NAMALWA (cell line): ENCODE data around the gene M1AP.
A peak's percentile ranks its signal among the peaks of the same experiment; 100 is the strongest.

Experiments
- DNase-seq: peaks from one replicate; pipeline ENCODE4 v3.0.0-alpha.2; 2015; ENCODE audit warnings: low spot score

The M1AP gene

DNA sequence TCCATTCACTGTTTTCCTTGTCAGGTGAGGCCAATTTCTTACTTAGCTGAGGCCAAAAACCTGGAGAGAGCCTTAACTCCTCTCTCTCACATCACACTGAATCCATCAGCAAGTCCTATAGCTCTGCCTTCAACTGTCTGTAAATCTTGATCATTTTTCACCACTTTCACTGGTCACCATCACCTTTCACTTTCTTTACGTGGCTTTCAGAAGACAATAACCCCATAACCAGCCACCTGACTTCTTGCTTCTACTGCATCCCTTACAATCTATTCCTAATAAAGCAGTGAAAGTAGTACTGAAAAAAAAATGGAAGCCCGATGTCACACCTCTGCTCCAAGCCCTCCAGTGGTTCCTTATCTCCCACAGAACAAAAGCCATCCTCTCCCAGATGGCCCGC is 102.1 kb downstream of the M1AP start:
- DNase-seq, result no peak

DNA sequence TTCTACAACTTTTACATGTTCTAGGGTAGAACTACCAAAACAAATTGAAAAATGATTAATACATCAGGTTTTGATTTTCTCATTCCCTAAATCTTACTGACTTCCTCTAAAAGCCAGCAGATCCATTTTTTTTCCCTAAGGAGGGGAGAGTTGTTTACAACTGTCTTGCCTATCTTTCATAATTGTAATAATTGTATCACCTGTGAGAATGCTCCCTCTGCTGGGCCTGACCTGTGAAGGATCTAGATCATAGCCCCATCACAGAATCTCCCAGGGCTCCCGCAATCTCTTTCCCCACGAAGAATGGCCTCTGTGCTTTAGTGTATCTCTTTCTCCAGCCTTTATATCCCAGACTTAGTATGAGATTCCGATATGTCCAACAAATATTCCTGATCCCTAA is 103.5 kb downstream of the M1AP start:
- DNase-seq, result no peak

DNA sequence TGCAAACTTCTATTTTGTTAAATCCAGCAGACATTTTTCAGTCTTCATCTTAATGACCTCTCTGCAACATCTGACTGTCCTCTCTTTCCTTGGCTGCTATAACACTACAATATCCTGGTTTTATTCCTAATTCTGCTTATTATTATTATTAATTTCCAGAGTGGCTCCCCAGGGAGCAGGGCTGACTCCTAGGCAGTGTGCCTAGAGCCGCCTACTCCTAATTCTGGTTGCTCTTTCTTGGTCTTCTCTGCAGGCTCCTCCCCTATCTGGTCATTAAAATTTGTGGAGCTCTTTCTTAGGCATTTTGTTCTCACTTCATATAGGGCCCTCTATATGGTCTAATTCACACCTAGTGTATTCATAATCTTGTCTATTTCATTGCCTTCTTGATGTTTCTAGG is 105.2 kb downstream of the M1AP start:
- no peak for DNase-seq

GRCh38 chr2:74540291-74540690 is 107.8 kb downstream of the M1AP start:
- DNase-seq, result no peak

GRCh38 chr2:74538881-74539339 is 109.2 kb downstream of the M1AP start:
- DNase-seq, result no peak

DNA sequence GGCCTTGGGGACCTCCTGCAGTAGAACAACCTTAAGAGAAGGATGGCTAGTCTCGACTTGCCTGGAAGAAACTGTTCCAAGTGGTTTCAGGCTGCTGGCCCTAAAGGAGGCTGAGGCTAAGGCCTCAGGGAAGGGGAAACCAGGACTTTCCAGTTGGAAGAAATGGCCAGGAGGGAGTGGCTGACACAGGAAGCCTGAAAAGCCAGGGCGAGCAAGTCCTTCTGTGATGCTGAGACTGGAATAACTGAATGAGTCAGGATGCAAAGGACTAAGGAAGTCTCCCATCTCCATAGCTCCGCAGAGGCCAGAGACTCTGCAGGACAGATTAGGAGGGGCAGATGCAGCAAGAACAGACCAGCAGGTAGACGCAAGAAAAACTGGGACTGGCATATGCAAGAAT is 111.0 kb downstream of the M1AP start:
- no peak for DNase-seq

- no peak for DNase-seq
These were observed 111.8 kb downstream of the M1AP start for GRCh38 chr2:74536166-74536950.

DNA sequence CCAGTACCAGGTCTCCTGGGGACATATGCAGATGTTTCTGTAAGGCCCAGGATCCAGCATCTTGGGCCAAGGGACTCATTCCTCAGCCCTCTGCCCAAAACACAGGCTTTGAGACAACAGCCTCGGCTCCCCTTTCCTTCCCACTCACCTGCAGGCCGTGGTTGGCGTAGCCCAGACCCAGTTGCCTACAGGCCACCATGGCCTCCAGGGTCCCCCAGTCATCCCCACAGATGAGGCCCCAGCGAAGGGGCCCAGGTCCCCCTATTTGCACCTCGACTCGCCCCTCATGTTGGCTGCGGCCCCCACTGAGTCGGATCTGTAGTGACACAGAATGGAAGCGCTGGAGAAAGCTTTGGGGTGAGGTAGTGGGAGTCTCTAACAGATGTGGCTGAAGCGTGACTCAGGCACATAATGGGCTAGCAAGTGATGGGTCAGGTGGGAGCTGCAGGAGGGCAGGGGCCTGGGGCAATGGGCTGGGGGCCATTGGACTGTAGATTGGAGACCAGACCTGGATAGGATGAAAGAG is 112.6 kb downstream of the M1AP start:
- no peak for DNase-seq

- DNase-seq, result no peak
These were observed 113.7 kb downstream of the M1AP start for GRCh38 chr2:74534411-74534810.

- DNase-seq, result no peak
These were observed 114.7 kb downstream of the M1AP start for GRCh38 chr2:74533464-74533863.

DNA sequence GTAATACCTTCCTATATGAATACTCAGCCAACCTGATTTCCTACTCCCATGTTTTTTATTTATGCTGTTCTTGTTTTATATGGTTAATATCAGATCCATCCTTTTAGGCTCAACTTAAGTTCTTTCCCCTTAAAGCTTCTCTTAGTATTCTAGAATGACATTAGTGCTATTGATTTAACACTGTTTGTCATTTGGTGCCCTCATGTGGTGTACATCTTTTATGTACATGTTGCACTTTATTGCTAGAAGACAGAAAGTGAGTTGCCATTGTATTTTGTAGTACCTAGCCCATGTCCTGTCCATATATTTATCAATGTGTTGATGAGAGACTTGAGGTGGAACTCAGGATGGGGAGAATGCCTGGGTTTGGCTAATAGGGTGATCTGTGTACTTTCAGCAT is 115.9 kb downstream of the M1AP start:
- DNase-seq, result peak; percentile 71

GRCh38 chr2:74531666-74532065 is 116.5 kb downstream of the M1AP start:
- DNase-seq, result no peak

- peak; percentile 55 for DNase-seq
These were observed 117.6 kb downstream of the M1AP start for GRCh38 chr2:74530239-74531187.

DNA sequence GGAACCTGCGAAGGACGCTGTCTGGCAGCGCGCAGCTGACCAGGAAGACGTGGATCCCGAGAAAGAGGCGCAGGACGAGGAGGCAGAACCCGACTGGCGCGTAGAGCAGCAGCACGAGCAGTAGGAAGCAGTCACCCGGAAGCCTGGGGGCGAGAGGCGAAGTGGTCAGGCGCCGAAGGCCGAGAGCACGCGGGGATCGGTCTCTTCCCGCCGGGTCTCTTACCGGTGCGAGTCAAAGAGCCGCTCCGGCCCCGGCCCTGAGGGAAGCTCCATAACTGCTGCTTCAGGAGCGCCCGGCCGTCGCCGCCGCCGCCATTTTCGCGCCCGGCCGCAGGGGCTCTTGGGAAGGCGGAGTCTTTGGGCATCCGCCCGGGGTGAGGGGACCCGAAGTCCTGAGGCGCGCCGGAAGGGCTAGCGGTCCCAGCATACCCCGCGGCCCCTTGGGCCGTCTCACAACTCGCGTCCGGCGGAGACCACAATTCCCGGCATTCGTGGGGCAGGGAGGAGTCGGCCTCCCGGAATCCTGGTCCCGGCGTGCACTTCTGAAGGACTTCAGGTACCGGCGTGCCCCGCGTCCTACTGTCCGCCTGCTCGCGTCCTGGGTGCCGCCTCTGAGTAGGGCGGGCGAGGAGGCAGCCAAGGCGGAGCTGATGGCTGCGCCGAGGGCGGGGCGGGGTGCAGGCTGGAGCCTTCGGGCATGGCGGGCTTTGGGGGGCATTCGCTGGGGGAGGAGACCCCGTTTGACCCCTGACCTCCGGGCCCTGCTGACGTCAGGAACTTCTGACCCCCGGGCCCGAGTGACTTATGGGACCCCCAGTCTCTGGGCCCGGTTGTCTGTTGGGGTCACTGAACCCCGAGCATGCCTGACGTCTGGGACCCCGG is 118.5 kb downstream of the M1AP start, which contains the start of the genes AUP1 and HTRA2:
TSS of gene AUP1 (minus strand) at position 350 of the 882 bp plus-strand sequence. CDS start at position 273, 77 bp downstream.
TSS of gene HTRA2 (plus strand) at position 577 of the 882 bp plus-strand sequence. CDS start at position 651, 74 bp downstream.
- peak; percentile 96 for DNase-seq

DNA sequence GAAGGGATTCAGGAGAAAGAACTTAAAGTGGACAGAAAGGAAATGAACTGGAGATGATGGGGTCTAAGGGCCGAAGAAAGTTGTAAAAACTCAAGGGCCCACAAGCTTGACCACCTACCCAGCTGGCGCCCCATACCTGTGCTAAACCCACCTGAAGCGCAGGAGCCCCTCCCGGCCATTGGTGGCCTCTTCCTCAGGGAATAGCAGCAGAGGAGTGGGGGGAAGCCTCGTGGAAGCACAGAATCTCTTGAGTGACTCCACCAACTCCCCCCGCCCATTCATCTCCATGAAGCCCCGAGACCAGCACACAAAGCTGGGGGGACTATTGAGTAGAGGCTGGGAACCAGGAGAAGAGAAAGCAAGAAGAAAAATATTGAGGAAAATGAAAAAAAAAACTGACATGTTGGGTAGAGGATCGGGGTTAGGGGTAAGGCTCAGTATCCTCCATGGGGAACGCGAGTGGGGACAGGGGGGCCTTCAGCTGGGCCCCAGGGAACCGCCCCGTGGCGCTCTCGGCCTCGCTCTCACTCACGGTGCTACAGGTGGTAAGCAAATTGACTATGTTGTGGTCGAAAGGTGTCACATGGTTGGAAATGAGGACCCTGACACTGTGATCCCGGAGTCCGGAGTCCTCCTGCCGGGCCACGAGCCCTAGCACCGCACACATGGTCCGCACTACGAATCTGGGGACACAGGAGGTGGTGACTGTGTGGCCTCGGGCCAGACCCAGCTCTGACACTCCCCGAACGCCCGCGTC is 119.4 kb downstream of the M1AP start:
- DNase-seq, result peak; percentile 59

GRCh38 chr2:74527741-74528140 is 120.4 kb downstream of the M1AP start:
- no peak for DNase-seq

GRCh38 chr2:74526649-74527230 is 121.4 kb downstream of the M1AP start:
- DNase-seq, result no peak

DNA sequence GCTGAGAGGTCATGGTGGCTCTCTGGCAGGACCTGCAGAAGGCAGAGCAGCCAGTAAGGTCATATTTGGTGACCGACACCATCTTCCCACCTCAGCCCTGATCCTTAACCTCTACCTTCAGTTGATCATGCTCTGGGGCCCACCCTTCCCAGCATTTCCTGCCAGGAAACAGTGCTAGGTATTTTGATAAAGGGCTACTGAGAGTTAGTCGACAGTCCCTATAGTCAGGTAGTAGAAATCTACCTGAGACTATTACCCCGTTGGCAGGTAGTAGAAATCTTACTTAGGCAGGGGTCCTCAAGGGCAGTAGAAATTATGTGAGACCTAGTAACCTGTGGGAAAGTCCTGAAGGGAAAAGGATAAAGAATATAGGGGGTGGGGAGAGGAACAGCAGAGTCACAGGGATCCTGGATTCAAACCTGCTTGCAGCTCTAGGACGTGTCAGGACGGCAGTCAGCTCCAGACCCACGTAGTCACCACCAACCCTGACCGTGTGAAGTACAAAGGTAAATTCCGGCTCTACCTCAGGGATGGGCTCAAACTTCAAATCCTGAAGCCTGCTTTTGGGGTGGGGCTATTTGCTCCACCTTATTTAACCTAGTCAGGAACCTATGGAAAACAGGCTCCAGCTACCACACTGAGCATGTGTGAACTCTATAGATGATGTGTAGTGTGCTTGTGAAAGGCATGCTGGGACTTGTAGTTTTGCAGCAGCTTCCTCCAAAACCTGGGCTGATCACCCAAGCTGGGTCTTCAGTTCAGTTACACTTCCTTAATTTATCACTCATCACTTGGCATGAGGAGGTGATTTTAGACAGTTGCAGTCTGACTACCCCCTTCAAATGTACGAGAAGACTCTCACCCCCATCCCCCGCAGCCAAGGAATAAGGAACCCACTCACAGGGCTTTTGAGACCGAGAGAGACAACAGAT is 122.1 kb downstream of the M1AP start, which contains the start of gene DQX1:
TSS of gene DQX1 (minus strand) at position 515 of the 932 bp plus-strand sequence. CDS start at position 13, 502 bp downstream.
- peak; percentile 84 for DNase-seq
